NCI-H82 (cell line): ENCODE measurements around the gene GRIN2D.

Experiments used
- DNase-seq: peaks from one replicate; lab custom pipeline; 2025; lab: John Stamatoyannopoulos, UW

Gene GRIN2D

DNA sequence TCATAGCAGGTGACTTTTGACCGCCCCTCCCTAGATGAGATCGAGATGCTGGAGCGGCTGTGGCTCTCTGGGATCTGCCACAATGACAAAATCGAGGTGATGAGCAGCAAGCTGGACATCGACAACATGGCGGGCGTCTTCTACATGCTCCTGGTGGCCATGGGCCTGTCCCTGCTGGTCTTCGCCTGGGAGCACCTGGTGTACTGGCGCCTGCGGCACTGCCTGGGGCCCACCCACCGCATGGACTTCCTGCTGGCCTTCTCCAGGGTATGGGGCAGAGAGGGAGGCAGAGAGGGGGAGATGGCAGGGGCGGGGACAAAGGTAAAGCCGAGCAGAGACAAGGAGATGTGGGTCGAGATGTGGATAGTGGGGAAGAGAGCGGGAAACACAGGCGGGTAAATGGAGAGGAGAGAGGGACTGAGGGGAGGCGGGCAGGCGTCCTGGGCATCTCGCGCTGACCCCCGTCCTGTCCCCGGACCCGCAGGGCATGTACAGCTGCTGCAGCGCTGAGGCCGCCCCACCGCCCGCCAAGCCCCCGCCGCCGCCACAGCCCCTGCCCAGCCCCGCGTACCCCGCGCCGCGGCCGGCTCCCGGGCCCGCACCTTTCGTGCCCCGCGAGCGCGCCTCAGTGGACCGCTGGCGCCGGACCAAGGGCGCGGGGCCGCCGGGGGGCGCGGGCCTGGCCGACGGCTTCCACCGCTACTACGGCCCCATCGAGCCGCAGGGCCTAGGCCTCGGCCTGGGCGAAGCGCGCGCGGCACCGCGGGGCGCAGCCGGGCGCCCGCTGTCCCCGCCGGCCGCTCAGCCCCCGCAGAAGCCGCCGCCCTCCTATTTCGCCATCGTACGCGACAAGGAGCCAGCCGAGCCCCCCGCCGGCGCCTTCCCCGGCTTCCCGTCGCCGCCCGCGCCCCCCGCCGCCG, 48.9 kb downstream of the GRIN2D start:
- DNase-seq = no peak

GRCh38 chr19:48443256-48443655, 49.8 kb downstream of the GRIN2D start:
- DNase-seq = no peak
